Renal cortex interstitium (tissue), 11 donors: ENCODE data around the gene TMEM207. TPM values are rescaled to one million over a fixed set of nuclear protein-coding genes. Genes with fewer than 3 reads are reported as not detected.

Source experiments
- DNase-seq, 11 donors: peaks; one replicate each; pipeline ENCODE4 v3.0.0-alpha.2; 2013; ENCODE audit warnings: low read depth in 9 of 11, low spot score in 4 of 11; ENCODE audit errors: extremely low read depth in 1 of 11
- polyA plus RNA-seq, 3 donors: library from polyadenylated mRNA; unstranded; fragments of 120-200 nt; gene quantifications; one replicate each; pipeline ENCODE4 v1.2.1, GENCODE V29; 2013; ENCODE audit not compliant: insufficient read length in 3 of 3

The TMEM207 gene
- polyA plus RNA-seq, 3 donors, result 17.7 to 25.9 (median 19.7) TPM

GRCh38 chr3:190404715-190405114 lies 45.0 kb downstream of the TMEM207 start:
- DNase-seq, result no peak

- no peak for DNase-seq
Measured at GRCh38 chr3:190401963-190402362, 47.7 kb downstream of the TMEM207 start.

- no peak for DNase-seq
Measured at GRCh38 chr3:190399677-190400076, 50.0 kb downstream of the TMEM207 start.

GRCh38 chr3:190397889-190398288 lies 51.8 kb downstream of the TMEM207 start:
- no peak for DNase-seq

GRCh38 chr3:190396001-190396400 lies 53.7 kb downstream of the TMEM207 start:
- no peak for DNase-seq

- DNase-seq, result no peak
Measured at GRCh38 chr3:190388703-190389102, 61.0 kb downstream of the TMEM207 start.

- DNase-seq, result peak in 2 of 11 donors; percentile 28 to 36
Measured at GRCh38 chr3:190387578-190388213, 62.0 kb downstream of the TMEM207 start, which contains the start of gene CLDN16. TSS of gene CLDN16 (plus strand) at chr3:190388163. CDS start at chr3:190388330, 167 bp downstream.

GRCh38 chr3:190385731-190386688 lies 63.7 kb downstream of the TMEM207 start:
- no peak for DNase-seq

GRCh38 chr3:190384309-190384756 lies 65.4 kb downstream of the TMEM207 start:
- peak in 1 of 11 donors; percentile 27 for DNase-seq

GRCh38 chr3:190382082-190382481 lies 67.6 kb downstream of the TMEM207 start:
- no peak for DNase-seq

GRCh38 chr3:190381441-190381840 lies 68.3 kb downstream of the TMEM207 start:
- DNase-seq, result no peak

GRCh38 chr3:190380184-190380583 lies 69.5 kb downstream of the TMEM207 start:
- DNase-seq, result no peak

Other genes with a start within 250 kb of the TMEM207 start
- 10 to 100 TPM; 52.4 to 65.2 (median 58.3) TPM for gene CLDN1, start 127.5 kb downstream of the TMEM207 start, polyA plus RNA-seq
- gene CLDN16, start 61.7 kb downstream of the TMEM207 start, polyA plus RNA-seq, result 10 to 100 TPM; 31.9 to 35.9 (median 35.2) TPM
- 10 to 100 TPM; 15.9 to 18.3 (median 18.1) TPM for gene IL1RAP, start 64.2 kb upstream of the TMEM207 start, polyA plus RNA-seq